VCaP (cell line): ENCODE results near the gene BRPF3.

Experiments
- H3K27ac ChIP-seq: fragments of 450-650 bp; 2 replicates; pipeline ENCODE4 v1.5.1; 2017
- TF ChIP-seq, protein P1 (sequence below): fragments of 450-650 bp; conservative IDR thresholded peaks from 2 replicates; pipeline ENCODE4 v1.5.1; 2017; ENCODE audit warnings: mild to moderate bottlenecking, moderate library complexity

Gene BRPF3

DNA sequence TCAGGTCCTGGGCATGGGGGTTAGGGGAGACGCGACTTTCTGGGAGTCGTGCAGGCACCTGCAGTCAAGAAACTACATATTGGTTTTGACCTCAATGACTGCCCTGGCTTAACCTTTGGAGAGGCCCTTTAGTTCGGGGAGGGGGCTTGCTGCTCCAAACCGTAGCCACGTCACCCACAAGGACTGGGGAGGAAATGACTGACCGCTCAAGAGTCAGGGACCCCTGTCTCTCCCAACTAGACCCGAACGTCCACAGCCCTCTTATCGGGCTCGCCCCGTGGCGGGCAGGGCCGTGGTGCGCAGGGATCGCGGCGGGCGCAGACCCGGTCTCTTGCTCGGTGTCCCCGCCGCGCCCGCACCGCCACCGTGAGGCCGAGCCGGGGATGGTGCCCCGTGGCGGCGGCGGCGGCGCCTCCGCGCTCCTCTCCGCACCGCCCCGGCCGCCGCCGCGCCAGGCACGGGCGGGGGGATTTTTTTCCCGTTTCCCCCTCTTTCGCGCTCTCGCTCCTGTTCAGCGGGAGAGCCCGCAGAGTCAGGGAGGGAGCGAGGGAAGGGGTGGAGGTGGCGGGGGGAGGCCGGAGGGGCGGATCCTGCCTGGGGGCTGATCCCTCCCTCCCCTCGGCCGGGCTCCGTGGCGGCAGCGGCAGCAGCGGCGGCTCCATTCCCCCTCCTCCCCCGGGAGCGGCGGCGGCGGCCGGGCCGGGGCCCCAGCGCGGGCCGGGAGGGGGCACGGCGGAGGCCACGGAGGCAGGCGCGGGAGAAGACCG, at the start of gene BRPF3:
TSS of gene BRPF3 (plus strand) at position 632 of the 767 bp plus-strand sequence. CDS start 3,579 bp downstream, outside the sequence.
- peak within 1 kb of the TSS; percentile 96 for H3K27ac ChIP-seq
- TF ChIP-seq, protein P1, sequence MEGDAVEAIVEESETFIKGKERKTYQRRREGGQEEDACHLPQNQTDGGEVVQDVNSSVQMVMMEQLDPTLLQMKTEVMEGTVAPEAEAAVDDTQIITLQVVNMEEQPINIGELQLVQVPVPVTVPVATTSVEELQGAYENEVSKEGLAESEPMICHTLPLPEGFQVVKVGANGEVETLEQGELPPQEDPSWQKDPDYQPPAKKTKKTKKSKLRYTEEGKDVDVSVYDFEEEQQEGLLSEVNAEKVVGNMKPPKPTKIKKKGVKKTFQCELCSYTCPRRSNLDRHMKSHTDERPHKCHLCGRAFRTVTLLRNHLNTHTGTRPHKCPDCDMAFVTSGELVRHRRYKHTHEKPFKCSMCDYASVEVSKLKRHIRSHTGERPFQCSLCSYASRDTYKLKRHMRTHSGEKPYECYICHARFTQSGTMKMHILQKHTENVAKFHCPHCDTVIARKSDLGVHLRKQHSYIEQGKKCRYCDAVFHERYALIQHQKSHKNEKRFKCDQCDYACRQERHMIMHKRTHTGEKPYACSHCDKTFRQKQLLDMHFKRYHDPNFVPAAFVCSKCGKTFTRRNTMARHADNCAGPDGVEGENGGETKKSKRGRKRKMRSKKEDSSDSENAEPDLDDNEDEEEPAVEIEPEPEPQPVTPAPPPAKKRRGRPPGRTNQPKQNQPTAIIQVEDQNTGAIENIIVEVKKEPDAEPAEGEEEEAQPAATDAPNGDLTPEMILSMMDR, result peak; percentile 86

DNA sequence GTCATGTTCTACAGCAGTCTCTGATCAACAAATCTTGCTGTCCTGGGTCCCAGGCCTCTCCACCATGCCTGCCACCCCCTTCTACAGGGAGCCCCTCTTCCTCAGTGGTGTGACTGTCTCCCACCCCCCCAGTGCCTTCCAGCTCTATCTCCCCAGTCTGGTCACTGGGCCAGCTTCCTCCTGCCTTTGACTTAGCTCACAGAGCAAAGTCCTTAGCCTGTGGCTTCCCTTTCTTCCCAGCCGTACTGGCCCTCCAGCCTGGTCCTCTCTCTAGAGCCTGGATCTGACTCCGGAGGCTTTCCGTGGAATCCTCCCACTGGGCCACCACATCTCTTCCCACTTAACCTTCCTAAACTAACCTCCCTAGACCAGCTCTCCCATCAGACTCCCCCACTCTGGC, 49.2 kb upstream of the BRPF3 start:
- H3K27ac ChIP-seq, result no peak overlapping the region
- TF ChIP-seq, protein P1, result no peak

DNA sequence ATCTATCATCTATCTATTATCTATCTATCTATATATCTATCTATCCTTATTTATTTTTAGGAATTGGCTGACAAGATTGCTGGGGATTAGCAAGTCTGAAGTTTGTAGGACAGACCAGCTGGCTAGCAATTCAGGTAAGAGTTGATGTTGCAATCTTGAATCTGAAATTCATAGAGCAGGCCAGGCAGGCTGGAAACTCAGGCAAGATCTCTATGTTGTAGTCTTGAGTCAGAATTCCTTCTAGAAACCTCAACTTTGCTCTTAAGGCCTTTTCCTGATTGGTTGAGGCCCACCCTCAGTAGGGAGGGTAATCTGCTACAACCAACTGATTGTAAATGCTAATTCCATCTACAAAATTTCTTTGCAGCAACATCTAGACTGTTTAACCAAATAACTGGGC, 47.1 kb upstream of the BRPF3 start:
- TF ChIP-seq, protein P1, result no peak
- H3K27ac ChIP-seq, result no peak overlapping the region

DNA sequence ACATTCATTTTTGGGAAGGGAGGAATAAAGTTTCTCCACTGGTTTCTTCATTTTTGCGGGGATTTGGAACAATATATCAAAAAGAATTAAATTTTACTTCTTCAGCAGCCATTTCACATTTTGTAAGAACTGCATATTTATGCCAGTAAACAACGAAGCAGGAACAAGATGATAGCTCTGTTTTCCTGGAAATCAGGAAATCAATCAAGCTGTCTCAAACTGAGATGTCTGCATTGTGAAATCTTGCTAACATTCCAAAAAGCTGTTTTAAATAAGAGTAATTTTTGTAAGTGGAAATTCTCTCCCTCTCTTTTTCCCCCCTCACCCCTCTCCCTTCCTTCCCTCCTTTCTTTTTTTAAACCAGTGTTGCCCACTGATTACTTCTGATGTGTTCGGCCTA, 46.3 kb upstream of the BRPF3 start:
- TF ChIP-seq, protein P1, result no peak
- H3K27ac ChIP-seq, result no peak overlapping the region

DNA sequence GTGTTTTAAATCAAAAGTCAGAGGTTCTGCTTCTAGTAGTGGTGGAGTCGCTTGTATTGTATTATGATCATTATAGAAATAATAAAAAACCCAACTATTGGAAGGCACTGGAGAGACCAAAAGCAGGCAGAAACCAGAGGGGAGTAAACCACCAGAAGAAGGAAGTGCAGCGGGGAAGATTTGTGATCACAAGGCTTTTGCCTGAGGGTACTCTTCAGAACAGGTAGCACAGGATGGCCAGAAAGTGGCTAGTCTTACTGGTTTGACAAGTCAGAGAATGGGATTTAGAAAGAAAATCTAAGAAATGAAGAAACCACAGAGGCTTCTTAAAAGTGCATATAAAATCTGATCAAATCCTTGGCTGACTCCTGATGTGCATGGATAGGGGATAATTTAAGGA, 42.3 kb upstream of the BRPF3 start:
- TF ChIP-seq, protein P1, result no peak
- peak overlapping the region; percentile 67 for H3K27ac ChIP-seq

DNA sequence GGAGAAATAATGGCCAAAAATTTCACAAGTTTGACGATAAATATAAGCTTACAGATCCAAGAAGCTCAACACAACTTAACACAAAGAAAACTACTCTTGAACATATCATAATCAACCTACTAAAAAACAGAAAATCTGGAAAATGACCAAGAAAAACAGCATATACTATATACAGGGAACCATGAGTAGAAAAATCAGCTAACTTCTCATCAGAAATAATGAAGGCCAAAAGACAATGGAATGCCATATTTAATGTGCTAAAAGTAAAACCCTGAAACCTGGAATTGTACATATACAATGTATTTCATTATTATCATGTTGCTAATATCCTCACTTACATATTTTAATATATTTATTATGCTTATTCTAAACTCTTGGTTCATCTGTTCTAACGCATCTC, 40.9 kb upstream of the BRPF3 start:
- no peak overlapping the region for H3K27ac ChIP-seq
- TF ChIP-seq, protein P1, result no peak

DNA sequence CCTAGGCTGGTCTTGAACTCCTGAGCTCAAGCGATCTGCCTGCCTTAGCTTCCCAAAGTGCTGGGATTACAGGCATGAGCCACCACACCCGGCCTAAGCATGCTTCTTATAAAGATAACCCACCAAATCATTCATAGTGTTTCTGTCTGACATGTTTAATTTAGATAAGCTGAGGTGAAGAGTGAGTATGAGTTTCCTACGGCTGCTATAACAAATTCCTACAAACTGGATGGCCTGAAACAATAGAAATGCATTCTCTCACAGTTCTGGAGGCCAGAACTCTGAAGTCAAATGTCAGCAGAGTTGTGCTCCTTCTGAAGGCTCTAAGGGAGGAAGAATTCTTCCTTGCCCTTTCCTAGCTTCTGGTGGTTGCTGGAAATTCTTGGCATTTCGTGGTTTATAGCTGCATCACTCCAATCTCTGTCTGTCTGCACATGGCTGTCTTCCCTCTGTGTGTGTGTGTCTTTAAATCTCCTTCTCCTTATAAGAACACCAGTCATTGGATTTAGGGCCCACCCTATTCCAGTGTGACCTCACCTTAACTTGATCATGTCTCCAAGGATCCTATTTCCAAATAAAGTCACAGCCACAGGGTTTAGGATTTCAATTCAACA, 36.3 kb upstream of the BRPF3 start:
- TF ChIP-seq, protein P1, result no peak
- H3K27ac ChIP-seq, result no peak overlapping the region
